Kidney (tissue), 14 donors: ENCODE data around the gene ROMO1. TPM values are rescaled to one million over a fixed set of nuclear protein-coding genes. Genes with fewer than 3 reads are reported as not detected.

ENCODE experiments used
- DNase-seq, 5 donors: peaks; one replicate each; pipeline ENCODE4 v3.0.0-alpha.2; 2013 to 2020
- FAIRE-seq: peaks from 2 replicates; lab custom pipeline; 2012; peaks lifted over from hg19 to GRCh38; lab: Jason Lieb, UNC
- H3K27ac ChIP-seq, 2 donors: one replicate each; pipeline ENCODE4 v1.7.0; 2013; ENCODE audit warnings: low read depth in 2 of 2, low read length in 2 of 2, inconsistent platforms in 1 of 2
- H3K27me3 ChIP-seq: one replicate; pipeline ENCODE4 v1.7.1; 2013; ENCODE audit warnings: low read length, inconsistent platforms; ENCODE audit not compliant: control insufficient read depth, insufficient read depth
- H3K36me3 ChIP-seq, 3 donors: one replicate each; pipeline versions ENCODE4 v1.7.0 to v1.7.1; 2013; ENCODE audit warnings: low read length in 3 of 3, control low read depth in 1 of 3, inconsistent platforms in 1 of 3; ENCODE audit not compliant: insufficient read depth in 3 of 3, control insufficient read depth in 2 of 3
- H3K4me1 ChIP-seq, 3 donors: one replicate each; pipeline versions ENCODE4 v1.7.0 to v1.7.1; 2013; ENCODE audit warnings: low read length in 3 of 3, inconsistent platforms in 1 of 3, low read depth in 1 of 3; ENCODE audit not compliant: control insufficient read depth in 2 of 3, insufficient read depth in 2 of 3
- H3K4me3 ChIP-seq, 3 donors: one replicate each; pipeline versions ENCODE4 v1.7.0 to v1.8.1; 2013; ENCODE audit warnings: low read length in 3 of 3, control low read depth in 1 of 3, inconsistent platforms in 1 of 3
- H3K9ac ChIP-seq, 3 donors: one replicate each; pipeline versions ENCODE4 v1.7.0 to v1.7.1; 2013; ENCODE audit warnings: low read length in 3 of 3, control low read depth in 1 of 3, inconsistent platforms in 1 of 3
- H3K9me3 ChIP-seq, 3 donors: one replicate each; pipeline versions ENCODE4 v1.7.0 to v1.7.1; 2013; ENCODE audit warnings: low read length in 3 of 3, control low read depth in 1 of 3, inconsistent platforms in 1 of 3; ENCODE audit not compliant: control insufficient read depth in 2 of 3, insufficient read depth in 1 of 3
- CTCF ChIP-seq: IDR thresholded peaks from 3 replicates; pipeline ENCODE4 v1.5.1; 2012; ENCODE audit warnings: mild to moderate bottlenecking, moderate library complexity, borderline replicate concordance; ENCODE audit not compliant: insufficient read depth; ENCODE audit errors: extremely low read depth
- intact Hi-C: fragments of 100-400 bp; cut with DNase I; formaldehyde crosslinking; loops from one replicate; pipeline ENCODE4 v1.11.1; 2022
- polyA plus RNA-seq: library from polyadenylated mRNA; stranded (reverse); fragments of 350-450 nt; fragmentation: Illumina TruSeq; extraction: RNeasy Lipid Tissue Mini Kit (QIAGEN cat#74804); gene quantifications from one replicate; pipeline ENCODE4 v1.2.3, GENCODE V29; 2014; ENCODE audit warnings: low read depth, low replicate concordance; ENCODE audit not compliant: insufficient read depth
- total RNA-seq: library from RNA; stranded (reverse); fragmentation: NEBNext Ultra II Directional; extraction: Animal tissue kit (Norgen Biotek cat#: 25700); gene quantifications from one replicate; pipeline ENCODE4 v1.2.1, GENCODE V29; 2021
- donor health status: control.
- donor health status: control.
- donor health status: control.
- donor health status: control.
- donor health status: control.
- donor health status: DM: yes; HTN: yes; CAD: no.
- donor health status: Normal renal cell carcinoma (clear cell type).

ROMO1 gene
- total and polyA plus RNA-seq, 2 donors from 2014 or later = 141 to 408 TPM

GRCh38 chr20:35690265-35690664, 8.9 kb upstream of the ROMO1 start:
- Histone ChIP-seq H3K4me1 (no peaks in the 10 kb centered on the region), H3K9me3 (no peaks in the 10 kb centered on the region), H3K4me3 (no peak overlapping the region), H3K9ac (no peak overlapping the region), H3K27me3 (no peaks in the 10 kb centered on the region), H3K36me3 (peaks cover 0 to 18% (median 17%) of the 10 kb centered on the region in 3 donors), H3K27ac (no peak overlapping the region)
- intact Hi-C loops = no loop called here
- FAIRE-seq (no peak), DNase-seq (no peak)
- no peak for TF ChIP-seq CTCF

- Histone ChIP-seq H3K4me1 (peaks cover 2 to 16% (median 14%) of the 10 kb centered on the region in 3 donors), H3K9me3 (no peaks in the 10 kb centered on the region), H3K4me3 (no peak overlapping the region), H3K27ac (no peak overlapping the region), H3K36me3 (peaks cover 0 to 11% (median 6%) of the 10 kb centered on the region in 3 donors), H3K27me3 (no peaks in the 10 kb centered on the region), H3K9ac (no peak overlapping the region)
- no peak for DNase-seq
- intact Hi-C loops = no loop called here
- FAIRE-seq = no peak
- TF ChIP-seq CTCF = no peak
Observed at GRCh38 chr20:35695245-35695749, 3.9 kb upstream of the ROMO1 start.

- Histone ChIP-seq H3K36me3 (peaks cover 0 to 8% (median 5%) of the 10 kb centered on the region in 3 donors), H3K27ac (no peak overlapping the region), H3K27me3 (no peaks in the 10 kb centered on the region), H3K9ac (no peak overlapping the region), H3K4me3 (no peak overlapping the region), H3K4me1 (peaks cover 2 to 18% (median 15%) of the 10 kb centered on the region in 3 donors), H3K9me3 (no peaks in the 10 kb centered on the region)
- TF ChIP-seq CTCF = no peak
- DNase-seq (no peak), FAIRE-seq (no peak)
- intact Hi-C loops = no loop called here
Observed at GRCh38 chr20:35695978-35696377, 3.2 kb upstream of the ROMO1 start.
